Hepatocyte (in vitro differentiated cells): ENCODE measurements around the gene LMTK2.

Experiments
- EZH2 ChIP-seq: fragments of 200-600 bp; sonication (generic); IDR thresholded peaks from 2 replicates; pipeline ENCODE4 v1.6.1; 2016; ENCODE audit warnings: antibody characterized with exemption, mild to moderate bottlenecking, borderline replicate concordance
- EZH2phosphoT487 ChIP-seq: fragments of 200-600 bp; sonication (generic); IDR thresholded peaks from one replicate; pipeline ENCODE4 v1.6.1; 2018; ENCODE audit warnings: antibody characterized with exemption, mild to moderate bottlenecking, low read depth, moderate library complexity; ENCODE audit not compliant: unreplicated experiment, severe bottlenecking
- TF ChIP-seq, protein P1 (sequence below): fragments of 200-600 bp; sonication (generic); IDR thresholded peaks from 2 replicates; pipeline ENCODE4 v1.5.1; 2016; ENCODE audit warnings: antibody characterized with exemption, mild to moderate bottlenecking; ENCODE audit not compliant: poor library complexity

DNA sequence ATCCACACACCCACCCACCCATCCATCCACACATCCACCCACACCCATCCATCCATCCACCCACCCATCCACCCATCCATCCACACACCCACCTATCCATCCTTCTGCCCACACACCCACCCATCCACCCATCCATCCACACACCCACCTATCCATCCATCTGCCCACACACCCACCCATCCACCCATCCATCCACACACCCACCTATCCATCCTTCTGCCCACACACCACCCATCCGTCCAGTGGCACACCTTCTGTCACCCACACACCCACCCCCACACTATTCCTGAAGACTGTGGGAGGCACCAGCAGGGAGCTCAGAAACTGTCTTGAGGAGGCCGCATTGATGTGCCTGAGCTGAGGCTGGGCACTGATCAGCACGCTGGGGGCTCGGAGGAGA, 136.3 kb downstream of the LMTK2 start:
- TF ChIP-seq, protein P1, sequence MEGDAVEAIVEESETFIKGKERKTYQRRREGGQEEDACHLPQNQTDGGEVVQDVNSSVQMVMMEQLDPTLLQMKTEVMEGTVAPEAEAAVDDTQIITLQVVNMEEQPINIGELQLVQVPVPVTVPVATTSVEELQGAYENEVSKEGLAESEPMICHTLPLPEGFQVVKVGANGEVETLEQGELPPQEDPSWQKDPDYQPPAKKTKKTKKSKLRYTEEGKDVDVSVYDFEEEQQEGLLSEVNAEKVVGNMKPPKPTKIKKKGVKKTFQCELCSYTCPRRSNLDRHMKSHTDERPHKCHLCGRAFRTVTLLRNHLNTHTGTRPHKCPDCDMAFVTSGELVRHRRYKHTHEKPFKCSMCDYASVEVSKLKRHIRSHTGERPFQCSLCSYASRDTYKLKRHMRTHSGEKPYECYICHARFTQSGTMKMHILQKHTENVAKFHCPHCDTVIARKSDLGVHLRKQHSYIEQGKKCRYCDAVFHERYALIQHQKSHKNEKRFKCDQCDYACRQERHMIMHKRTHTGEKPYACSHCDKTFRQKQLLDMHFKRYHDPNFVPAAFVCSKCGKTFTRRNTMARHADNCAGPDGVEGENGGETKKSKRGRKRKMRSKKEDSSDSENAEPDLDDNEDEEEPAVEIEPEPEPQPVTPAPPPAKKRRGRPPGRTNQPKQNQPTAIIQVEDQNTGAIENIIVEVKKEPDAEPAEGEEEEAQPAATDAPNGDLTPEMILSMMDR = no peak
- no peak for TF ChIP-seq EZH2
- TF ChIP-seq EZH2phosphoT487 = no peak
